HepG2 (cell line): ENCODE results near the gene SLC6A7. TPM values are rescaled to one million over a fixed set of nuclear protein-coding genes. Genes with fewer than 3 reads are reported as not detected.

Experiments used
- ATAC-seq: fragments of 200-7000 bp; cut with Tn5 transposase; 3 replicates; pipeline ENCODE4 v1.9.1; 2020; ENCODE audit warnings: mild to moderate bottlenecking, moderate library complexity
- BruUV-seq: library from RNA; stranded (reverse); fragments of 400-500 nt; replicated peaks from 2 replicates; lab custom pipeline; 2021; lab: Mats Ljungman, UMichigan
- CTCF ChIA-PET: fragments of 300-600 bp; formaldehyde crosslinking; extraction: SDS; loops from one replicate; lab custom pipeline; 2021; ENCODE audit warnings: low total read pairs, inconsistent platforms, low intra/inter-chr PET ratio; lab: Yijun Ruan, JAX
- POLR2A ChIA-PET: fragments of 350-600 bp; sonication (Branson Sonifier 250); formaldehyde crosslinking; loops from one replicate; lab custom pipeline; 2020; ENCODE audit warnings: antibody characterized with exemption, inconsistent platforms; lab: Yijun Ruan, JAX
- DNase-seq: peaks from one replicate; pipeline ENCODE4 v3.0.0-alpha.2; 2015; ENCODE audit warnings: low spot score
- FAIRE-seq: peaks from 3 replicates; lab custom pipeline; 2011; peaks lifted over from hg19 to GRCh38; lab: Jason Lieb, UNC
- H2AFZ ChIP-seq: one replicate; pipeline ENCODE4 v1.6.1; 2011; ENCODE audit warnings: low read length, inconsistent platforms
- H3K27ac ChIP-seq: fragments of 300-600 bp; 3 replicates; pipeline ENCODE4 v1.8.0; 2011; ENCODE audit warnings: mixed run types, mild to moderate bottlenecking, mixed read lengths, low read length, inconsistent platforms; ENCODE audit not compliant: insufficient read depth; ENCODE audit errors: extremely low read length
- H3K27me3 ChIP-seq, 2 experiments: fragments of 200-600 bp in 1 of 2; 2 replicates in 1 of 2; 3 replicates in 1 of 2; pipeline versions ENCODE4 v1.6.0 to v1.8.0; 2011; ENCODE audit warnings: low read length in 2 of 2, mild to moderate bottlenecking in 2 of 2, moderate library complexity in 2 of 2, inconsistent platforms in 1 of 2; ENCODE audit not compliant: insufficient read depth in 2 of 2, control insufficient read depth in 1 of 2
- H3K36me3 ChIP-seq, 2 experiments: fragments of 200-600 bp in 1 of 2; replicated peaks in 1 of 2; 2 replicates in 1 of 2; 3 replicates in 1 of 2; pipeline versions ENCODE4 v1.5.1 to v1.8.0; 2011; ENCODE audit warnings: low read length in 2 of 2, inconsistent platforms in 1 of 2; ENCODE audit not compliant: insufficient read depth in 2 of 2, control insufficient read depth in 1 of 2
- H3K4me1 ChIP-seq: 2 replicates; pipeline ENCODE4 v1.5.1; 2012; ENCODE audit warnings: low read length, inconsistent platforms; ENCODE audit not compliant: insufficient read depth
- H3K4me2 ChIP-seq: 2 replicates; pipeline ENCODE4 v1.6.0; 2011; ENCODE audit warnings: low read depth, low read length, inconsistent platforms
- H3K4me3 ChIP-seq, 3 experiments: fragments of 200-600 bp in 1 of 3; sonication (generic), shearing (Covaris generic) in 1 of 3; replicated peaks in 1 of 3; 2 replicates each; pipeline ENCODE4 v1.5.1; 2011 to 2016; ENCODE audit warnings: low read length in 3 of 3, inconsistent platforms in 2 of 3, low read depth in 2 of 3, mild to moderate bottlenecking in 2 of 3, control low read depth in 1 of 3, mixed read lengths in 1 of 3; ENCODE audit not compliant: insufficient read depth in 1 of 3
- H3K79me2 ChIP-seq: one replicate; pipeline ENCODE4 v1.6.1; 2011; ENCODE audit warnings: low read length, inconsistent platforms; ENCODE audit not compliant: insufficient read depth
- H3K9ac ChIP-seq: 2 replicates; pipeline ENCODE4 v1.6.0; 2011; ENCODE audit warnings: mild to moderate bottlenecking, low read depth, low read length, inconsistent platforms; ENCODE audit not compliant: insufficient read depth
- H3K9me3 ChIP-seq: 2 replicates; pipeline ENCODE4 v1.5.1; 2012; ENCODE audit warnings: mild to moderate bottlenecking, low read length
- H4K20me1 ChIP-seq: 2 replicates; pipeline ENCODE4 v1.6.0; 2011; ENCODE audit warnings: inconsistent platforms, mild to moderate bottlenecking, low read length, moderate library complexity; ENCODE audit not compliant: insufficient read depth
- CCDC6 ChIP-seq: sonication (generic); formaldehyde crosslinking; IDR thresholded peaks from 2 replicates; pipeline ENCODE4 v1.8.1; 2022; ENCODE audit warnings: mild to moderate bottlenecking, missing genetic modification reagents, moderate library complexity
- CENPT ChIP-seq: sonication (generic); formaldehyde crosslinking; IDR thresholded peaks from 2 replicates; pipeline ENCODE4 v1.8.0; 2022; ENCODE audit warnings: low read depth, mild to moderate bottlenecking, moderate library complexity, missing genetic modification reagents
- PITX1 ChIP-seq: sonication (generic); formaldehyde crosslinking; IDR thresholded peaks from 2 replicates; pipeline ENCODE4 v1.5.1; 2020; ENCODE audit warnings: mild to moderate bottlenecking, missing genetic modification reagents
- ZMYM3 ChIP-seq: sonication (generic); formaldehyde crosslinking; IDR thresholded peaks from 2 replicates; pipeline ENCODE4 v1.5.1; 2020; ENCODE audit warnings: mild to moderate bottlenecking, missing genetic modification reagents
- ZNF235 ChIP-seq: sonication (generic); formaldehyde crosslinking; IDR thresholded peaks from 2 replicates; pipeline ENCODE4 v1.8.1; 2023; ENCODE audit warnings: mild to moderate bottlenecking, missing genetic modification reagents, borderline replicate concordance
- ZNF256 ChIP-seq: sonication (generic); formaldehyde crosslinking; conservative IDR thresholded peaks from 2 replicates; pipeline ENCODE4 v1.4.0; 2020; ENCODE audit warnings: missing genetic modification reagents
- ZNF557 ChIP-seq: sonication (generic); formaldehyde crosslinking; IDR thresholded peaks from 2 replicates; pipeline ENCODE4 v1.4.0; 2020; ENCODE audit warnings: missing genetic modification reagents
- ZNF768 ChIP-seq: sonication (generic); formaldehyde crosslinking; IDR thresholded peaks from 2 replicates; pipeline ENCODE4 v1.4.0; 2020; ENCODE audit warnings: missing genetic modification reagents
- ZSCAN20 ChIP-seq: sonication (generic); formaldehyde crosslinking; IDR thresholded peaks from 2 replicates; pipeline ENCODE4 v1.4.0; 2020; ENCODE audit warnings: missing genetic modification reagents, mild to moderate bottlenecking, borderline replicate concordance
- WGBS: methylation state at CpG from one replicate; pipeline ENCODE4 v1.1.6; 2017; ENCODE audit warnings: low lambda C conversion rate; 5-methylcytosine and 5-hydroxymethylcytosine counted together
- in situ Hi-C: cut with HindIII; loops from 2 replicates; pipeline ENCODE4 v1.10.0; 2017; ENCODE audit warnings: low pct_unique_long_range_greater_than_20kb; ENCODE audit not compliant: extremely low pct_ligation_motif_present
- intact Hi-C: fragments of 100-400 bp; cut with micrococcal nuclease; formaldehyde crosslinking; loops from one replicate; pipeline ENCODE4 v1.10.0; 2022; ENCODE audit not compliant: unreplicated experiment
- polyA plus RNA-seq, 8 experiments: library from polyadenylated mRNA; depleted of rRNA in 3 of 8; stranded (reverse) in 7 of 8; unstranded in 1 of 8; fragments of >200 nt; fragmentation: Illumina TruSeq in 4 of 8; extraction: Trizol in 4 of 8; gene quantifications; 2 replicates each; pipeline versions ENCODE4 v1.2.1 to v1.2.3, GENCODE V29; 2011 to 2016; ENCODE audit warnings: low read depth in 4 of 8, missing spikeins in 1 of 8, mixed read lengths in 1 of 8; ENCODE audit not compliant: insufficient read depth in 1 of 8
- total RNA-seq, 5 experiments: library from RNA; depleted of rRNA; stranded (reverse); fragments of >200 nt; fragmentation: Illumina TruSeq; extraction: Trizol; gene quantifications; 2 replicates each; pipeline ENCODE4 v1.2.3, GENCODE V29; 2016; ENCODE audit warnings: low read depth in 1 of 5
- TF ChIP-seq, protein P1 (sequence below): IDR thresholded peaks from 2 replicates; pipeline ENCODE4 v1.6.1; 2018; ENCODE audit warnings: missing genetic modification reagents

Gene SLC6A7
- total and polyA plus RNA-seq, 2 of the 13 experiments (the other 11 are each of a cell fraction or from before 2014, with no cell fraction given), result not detected

DNA sequence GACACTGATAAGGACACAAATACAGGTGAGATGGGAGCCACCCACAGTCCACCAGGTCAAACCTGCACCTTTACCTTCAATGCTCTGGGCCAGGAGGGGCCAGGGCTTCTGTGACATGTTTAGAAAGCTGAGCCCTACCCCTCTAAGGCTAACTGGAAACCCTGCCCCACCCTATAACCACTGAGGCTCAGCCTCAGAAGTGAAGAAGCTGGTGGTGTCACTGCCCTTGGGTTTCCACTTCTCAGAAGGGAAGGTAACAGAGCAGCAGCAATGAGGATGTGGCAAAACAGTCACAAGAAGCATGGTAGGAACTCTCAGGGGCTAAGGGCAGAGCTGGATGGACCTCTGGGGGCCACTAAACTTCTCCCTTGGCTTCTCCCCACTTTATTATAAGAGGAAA is 40.2 kb upstream of the SLC6A7 start (continued):
- TF ChIP-seq ZNF557 (CRISPR knock-in tag), result no peak
- TF ChIP-seq ZNF256 (CRISPR knock-in tag), result no peak
- no peak for TF ChIP-seq PITX1 (CRISPR knock-in tag)
- no peak for TF ChIP-seq CENPT (CRISPR knock-in tag)
- TF ChIP-seq ZNF235 (CRISPR knock-in tag), result no peak

DNA sequence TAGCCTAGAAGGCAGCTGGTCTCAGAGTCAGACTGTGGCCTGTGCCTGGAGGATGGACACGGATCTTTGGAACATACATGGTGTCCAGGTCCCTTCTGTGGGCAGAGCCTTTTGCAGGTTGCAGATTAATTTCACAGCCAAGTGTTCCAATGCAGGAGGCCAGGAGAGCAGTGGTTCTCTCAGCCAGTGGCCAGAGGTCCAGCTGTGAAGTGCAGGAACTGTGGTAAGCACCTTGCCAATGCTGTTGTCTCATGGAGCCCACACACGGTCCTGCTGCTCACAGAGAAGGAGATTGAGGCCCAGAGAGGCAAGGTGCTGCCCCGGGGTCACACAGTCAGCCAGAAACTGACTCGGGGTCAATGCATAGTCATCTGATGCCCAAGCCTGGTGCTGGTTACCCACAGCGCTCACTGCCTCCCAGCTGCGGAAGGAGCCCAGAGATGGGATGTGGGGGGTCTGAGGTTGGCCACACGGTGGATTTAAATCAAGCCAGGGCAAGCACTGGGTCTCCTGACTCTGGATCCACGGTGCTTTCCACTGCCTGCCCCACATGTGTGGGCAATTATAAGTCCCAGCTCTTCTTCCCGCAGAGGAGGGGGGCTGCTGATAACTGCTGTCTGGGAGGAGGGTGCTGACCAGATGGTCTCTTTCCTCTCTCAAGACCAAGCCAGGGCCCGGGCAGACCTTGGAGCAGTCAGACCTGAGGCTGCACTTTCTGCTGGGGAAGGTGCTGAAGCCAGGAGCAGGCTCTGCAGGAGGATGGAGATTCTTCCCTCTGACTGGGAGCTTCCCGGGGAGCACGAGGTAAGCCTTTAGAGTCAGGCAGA is 37.0 kb upstream of the SLC6A7 start:
- Histone ChIP-seq H3K4me1 (peaks cover 54% of the 10 kb centered on the region), H3K4me3 (no peak overlapping the region), H2AFZ (no peak overlapping the region), H3K4me2 (no peak overlapping the region; the same call in 1 of the 2 replicates), H3K27me3 (peaks cover 2 to 35% of the 10 kb centered on the region in 2 experiments; a peak in 3 of 5 replicates), H3K9ac (no peak overlapping the region), H3K27ac (no peak overlapping the region), H3K9me3 (no peaks in the 10 kb centered on the region), H3K79me2 (no peaks in the 10 kb centered on the region), H4K20me1 (no peaks in the 10 kb centered on the region), H3K36me3 (no peaks in the 10 kb centered on the region)
- FAIRE-seq (no peak), DNase-seq (no peak), ATAC-seq (peak; percentile 12)
- in situ Hi-C loops (no loop called here), intact Hi-C loops (no loop called here)
- 0 out of 2 replicates have a peak, but pooled peaks have one; percentile 11 for TF ChIP-seq ZMYM3 (CRISPR knock-in tag)
- TF ChIP-seq ZNF768 (CRISPR knock-in tag), result peak; percentile 82
- TF ChIP-seq, protein P1, sequence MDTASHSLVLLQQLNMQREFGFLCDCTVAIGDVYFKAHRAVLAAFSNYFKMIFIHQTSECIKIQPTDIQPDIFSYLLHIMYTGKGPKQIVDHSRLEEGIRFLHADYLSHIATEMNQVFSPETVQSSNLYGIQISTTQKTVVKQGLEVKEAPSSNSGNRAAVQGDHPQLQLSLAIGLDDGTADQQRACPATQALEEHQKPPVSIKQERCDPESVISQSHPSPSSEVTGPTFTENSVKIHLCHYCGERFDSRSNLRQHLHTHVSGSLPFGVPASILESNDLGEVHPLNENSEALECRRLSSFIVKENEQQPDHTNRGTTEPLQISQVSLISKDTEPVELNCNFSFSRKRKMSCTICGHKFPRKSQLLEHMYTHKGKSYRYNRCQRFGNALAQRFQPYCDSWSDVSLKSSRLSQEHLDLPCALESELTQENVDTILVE (CRISPR knock-in tag), result no peak
- no peak for TF ChIP-seq ZSCAN20 (CRISPR knock-in tag)
- TF ChIP-seq CCDC6, result 0 out of 2 replicates have a peak, but pooled peaks have one; percentile 31
- CTCF ChIA-PET, result no interaction called here
- POLR2A ChIA-PET, result interaction anchor here (5.2 kb wide), 1 partner anchor 15 kb away, joined by 31 read pairs; no protein-coding TSS in a partner anchor
- 15% methylated on average over 5 of the region's 12 CpGs for WGBS
- BruUV-seq, result no TSS peak
